Prostate gland (tissue), 2 donors: ENCODE data around the gene CDC34. TPM values are rescaled to one million over a fixed set of nuclear protein-coding genes. Genes with fewer than 3 reads are reported as not detected.

ENCODE experiments used
- DNase-seq: peaks from one replicate; pipeline ENCODE4 v3.0.0-alpha.2; 2019; ENCODE audit warnings: low spot score
- H3K27ac ChIP-seq, 2 donors: fragments of 200-600 bp; sonication (generic); 2 replicates each; pipeline ENCODE4 v1.5.1; 2017 to 2019
- H3K27me3 ChIP-seq: fragments of 200-600 bp; sonication (generic); replicated peaks from 2 replicates; pipeline ENCODE4 v1.5.1; 2019; ENCODE audit not compliant: insufficient read depth
- H3K36me3 ChIP-seq, 2 donors: fragments of 200-600 bp; sonication (generic); 1 replicate in 1 of 2; 2 replicates in 1 of 2; pipeline versions ENCODE4 v1.5.1 to v1.8.1; 2017 to 2019
- H3K4me1 ChIP-seq: fragments of 200-600 bp; sonication (generic); replicated peaks from 2 replicates; pipeline ENCODE4 v1.5.1; 2019
- H3K4me3 ChIP-seq, 2 donors: fragments of 200-600 bp; sonication (generic); 2 replicates each; pipeline ENCODE4 v1.5.1; 2017 to 2019
- H3K9me3 ChIP-seq: fragments of 200-600 bp; sonication (generic); 2 replicates; pipeline ENCODE4 v1.5.1; 2017
- POLR2A ChIP-seq: fragments of 450-650 bp; IDR thresholded peaks from one replicate; pipeline ENCODE4 v1.6.1; 2016; ENCODE audit warnings: antibody characterized with exemption, mild to moderate bottlenecking
- POLR2AphosphoS5 ChIP-seq: sonication (generic); formaldehyde crosslinking; IDR thresholded peaks from one replicate; pipeline ENCODE4 v1.6.1; 2017; ENCODE audit warnings: antibody characterized with exemption
- WGBS: methylation state at CpG from one replicate; pipeline ENCODE4 v1.1.5; 2018; 5-methylcytosine and 5-hydroxymethylcytosine counted together
- intact Hi-C: fragments of 100-400 bp; cut with DNase I; formaldehyde crosslinking; loops from one replicate; pipeline ENCODE4 v1.14.2; 2022
- total RNA-seq, 2 donors: library from RNA; depleted of rRNA; stranded (reverse); fragments of >200 nt; gene quantifications; one replicate each; pipeline ENCODE4 v1.1.0, GENCODE V29; 2016
- TF ChIP-seq, protein P1 (sequence below), 4 experiments: fragments of 200-600 bp in 2 of 4; fragments of 450-650 bp in 2 of 4; sonication (generic) in 2 of 4; IDR thresholded peaks; 1 replicate in 3 of 4; 2 replicates in 1 of 4; pipeline ENCODE4 v1.5.1; 2016 to 2019; ENCODE audit warnings: antibody characterized with exemption in 4 of 4, mild to moderate bottlenecking in 2 of 4, moderate library complexity in 2 of 4

CDC34 gene
- total RNA-seq, 2 donors from 2014 or later, result 93.4 to 159 TPM

GRCh38 chr19:573519-573825 lies 41.9 kb downstream of the CDC34 start:
- H3K4me1 ChIP-seq, result peaks cover 18% of the 10 kb centered on the region
- TF ChIP-seq, protein P1, sequence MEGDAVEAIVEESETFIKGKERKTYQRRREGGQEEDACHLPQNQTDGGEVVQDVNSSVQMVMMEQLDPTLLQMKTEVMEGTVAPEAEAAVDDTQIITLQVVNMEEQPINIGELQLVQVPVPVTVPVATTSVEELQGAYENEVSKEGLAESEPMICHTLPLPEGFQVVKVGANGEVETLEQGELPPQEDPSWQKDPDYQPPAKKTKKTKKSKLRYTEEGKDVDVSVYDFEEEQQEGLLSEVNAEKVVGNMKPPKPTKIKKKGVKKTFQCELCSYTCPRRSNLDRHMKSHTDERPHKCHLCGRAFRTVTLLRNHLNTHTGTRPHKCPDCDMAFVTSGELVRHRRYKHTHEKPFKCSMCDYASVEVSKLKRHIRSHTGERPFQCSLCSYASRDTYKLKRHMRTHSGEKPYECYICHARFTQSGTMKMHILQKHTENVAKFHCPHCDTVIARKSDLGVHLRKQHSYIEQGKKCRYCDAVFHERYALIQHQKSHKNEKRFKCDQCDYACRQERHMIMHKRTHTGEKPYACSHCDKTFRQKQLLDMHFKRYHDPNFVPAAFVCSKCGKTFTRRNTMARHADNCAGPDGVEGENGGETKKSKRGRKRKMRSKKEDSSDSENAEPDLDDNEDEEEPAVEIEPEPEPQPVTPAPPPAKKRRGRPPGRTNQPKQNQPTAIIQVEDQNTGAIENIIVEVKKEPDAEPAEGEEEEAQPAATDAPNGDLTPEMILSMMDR (IDR thresholded peaks at IDR 0.05), result no peak
- no peak for TF ChIP-seq POLR2A
- no peak for TF ChIP-seq POLR2AphosphoS5

GRCh38 chr19:574658-575526 lies 43.3 kb downstream of the CDC34 start:
- H3K4me3 ChIP-seq, result peak overlapping the region in 1 of 2 donors; percentile 17
- no peak for DNase-seq
- 31% methylated on average over 26 of the region's 32 CpGs for WGBS
- H3K4me1 ChIP-seq, result peaks cover 18% of the 10 kb centered on the region
- no peak overlapping the region for H3K27ac ChIP-seq
- H3K27me3 ChIP-seq, result no peaks in the 10 kb centered on the region
- no peaks in the 10 kb centered on the region for H3K36me3 ChIP-seq
- intact Hi-C loops, result loop anchor here (5.0 kb wide), 1 partner anchor 43 kb away; the partner anchor contains the start of gene CDC34
- H3K9me3 ChIP-seq, result no peaks in the 10 kb centered on the region
- TF ChIP-seq POLR2A (no peak), POLR2AphosphoS5 (no peak)
- TF ChIP-seq, protein P1 (IDR thresholded peaks at IDR 0.05), result no peak

More at GRCh38 chr19:573519-573825, 41.9 kb downstream of the CDC34 start:
- no peaks in the 10 kb centered on the region for H3K36me3 ChIP-seq
- H3K27ac ChIP-seq, result no peak overlapping the region
- DNase-seq, result no peak
- peak overlapping the region; percentile 97 to 99 for H3K4me3 ChIP-seq
- no peaks in the 10 kb centered on the region for H3K27me3 ChIP-seq
- intact Hi-C loops, result loop anchor here (5.0 kb wide), 1 partner anchor 41 kb away; the partner anchor contains the start of gene CDC34
- H3K9me3 ChIP-seq, result no peaks in the 10 kb centered on the region
- 5% methylated on average over 15 of the region's 15 CpGs for WGBS

DNA sequence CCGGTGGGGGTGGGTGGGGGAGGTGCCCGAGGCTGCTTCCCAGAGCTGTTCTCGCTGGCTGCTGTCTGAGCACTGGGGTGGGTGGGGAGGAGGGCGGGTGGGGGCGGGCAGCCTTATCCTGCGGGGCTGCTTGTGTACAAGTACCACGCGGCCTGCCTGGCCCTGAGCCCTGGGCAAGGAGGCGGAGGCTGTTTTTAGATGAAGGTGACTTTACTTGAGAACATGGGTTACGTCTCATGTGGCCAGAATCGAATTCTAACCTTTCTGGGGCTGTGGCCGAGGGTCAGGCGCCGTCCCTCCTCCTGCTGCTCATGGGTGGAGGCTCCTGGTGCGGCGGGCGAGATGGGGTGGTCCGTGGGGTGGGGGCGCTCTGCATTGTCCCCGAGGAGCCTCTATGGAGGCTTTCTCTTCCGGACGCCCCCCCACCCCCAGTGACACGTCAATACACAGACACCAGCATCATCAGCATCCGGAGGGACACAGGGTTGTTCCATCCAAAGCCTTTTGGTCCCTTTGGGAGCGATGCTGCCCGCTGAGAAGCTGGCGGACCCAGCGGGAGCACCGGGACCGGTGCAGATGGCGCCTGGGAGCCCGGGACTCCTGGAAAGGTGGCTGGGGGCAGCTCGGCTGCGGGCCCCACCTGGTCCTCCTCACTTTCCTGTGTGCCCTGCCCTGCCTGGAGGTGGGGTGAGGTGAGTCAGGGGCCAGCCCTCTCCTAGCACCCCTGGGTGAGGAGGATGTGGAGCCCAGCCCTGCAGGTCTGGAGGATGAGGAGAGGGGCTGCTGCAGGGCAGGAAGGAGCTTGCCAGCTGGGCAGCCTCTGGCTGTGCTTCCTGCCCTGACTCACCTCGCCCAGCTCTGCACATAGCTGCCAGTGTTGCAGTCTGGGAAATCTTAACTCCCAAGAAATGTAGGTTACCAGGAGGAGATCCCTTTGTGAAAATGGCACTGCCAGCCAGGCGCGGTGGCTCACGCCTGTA lies 44.3 kb downstream of the CDC34 start:
- no peak for DNase-seq
- peaks cover 18% of the 10 kb centered on the region for H3K4me1 ChIP-seq
- no peaks in the 10 kb centered on the region for H3K9me3 ChIP-seq
- intact Hi-C loops, result no loop called here
- H3K36me3 ChIP-seq, result peaks cover 0 to 4% of the 10 kb centered on the region in 2 donors
- no peak overlapping the region for H3K27ac ChIP-seq
- no peaks in the 10 kb centered on the region for H3K27me3 ChIP-seq
- 49% methylated on average over 36 of the region's 38 CpGs for WGBS
- H3K4me3 ChIP-seq, result peak overlapping the region in 1 of 2 donors; percentile 17
- TF ChIP-seq POLR2AphosphoS5 (no peak), POLR2A (no peak)
- TF ChIP-seq, protein P1 (IDR thresholded peaks at IDR 0.05), result no peak

DNA sequence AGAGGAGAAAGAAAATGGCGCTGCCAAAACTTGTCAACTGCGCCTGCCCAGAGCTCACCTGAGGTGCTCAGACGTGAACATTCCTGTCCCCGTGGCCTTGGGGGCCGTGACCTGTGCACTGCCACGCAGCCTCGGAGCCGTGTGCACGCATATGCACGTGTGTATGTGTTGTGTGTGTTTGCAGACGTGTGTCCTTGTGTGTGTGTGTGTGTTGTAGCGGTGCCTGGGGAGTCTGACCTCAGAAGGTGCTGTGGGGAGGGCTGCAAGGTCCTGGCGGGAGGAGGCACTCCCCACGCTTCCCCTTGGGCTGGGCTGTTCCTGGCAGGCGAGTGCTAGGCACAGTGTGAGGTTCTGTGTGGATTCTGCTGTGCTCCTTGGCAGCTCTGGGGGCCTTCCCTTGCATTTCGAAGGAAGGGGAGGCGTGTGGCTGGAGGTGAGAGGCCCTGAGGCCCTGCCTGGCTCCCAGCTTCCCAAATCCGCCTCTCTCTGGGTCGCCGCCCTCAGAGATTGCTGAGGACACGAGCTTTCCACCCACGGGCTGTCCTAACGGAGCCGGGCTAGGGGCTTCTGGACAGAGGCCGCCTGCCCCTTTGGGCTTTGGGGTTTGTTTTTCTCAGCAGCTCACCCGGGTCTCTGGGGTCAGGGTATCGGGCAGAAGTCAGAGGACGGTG lies 45.3 kb downstream of the CDC34 start:
- Histone ChIP-seq H3K4me1 (peaks cover 18% of the 10 kb centered on the region), H3K27ac (no peak overlapping the region), H3K36me3 (peaks cover 5 to 12% of the 10 kb centered on the region in 2 donors), H3K4me3 (no peak overlapping the region), H3K27me3 (no peaks in the 10 kb centered on the region), H3K9me3 (no peaks in the 10 kb centered on the region)
- TF ChIP-seq, protein P1 (IDR thresholded peaks at IDR 0.05), result no peak
- TF ChIP-seq POLR2AphosphoS5, result no peak
- no peak for TF ChIP-seq POLR2A
- intact Hi-C loops, result no loop called here
- WGBS, result 92% methylated on average over 28 of the region's 28 CpGs
- no peak for DNase-seq
